ENCODE measurements around the gene GPS1.

The GPS1 gene

GRCh38 chr17:82029391-82029790 is 22.3 kb upstream of the GPS1 start:
- DNase-seq: no peak

GRCh38 chr17:82029990-82030469 is 21.7 kb upstream of the GPS1 start:
- no peak for DNase-seq

GRCh38 chr17:82030470-82031302 is 21.0 kb upstream of the GPS1 start:
- DNase-seq: peak; percentile 70 to 79

- DNase-seq: peak in 1 of 2 experiments; percentile 56
Measured at GRCh38 chr17:82031303-82031884, 20.3 kb upstream of the GPS1 start, which contains the start of gene RAC3. Gene RAC3 (plus strand): TSS chr17:82031678. CDS start chr17:82031762, 84 bp downstream.

GRCh38 chr17:82031885-82032627 is 19.6 kb upstream of the GPS1 start:
- peak in 1 of 2 experiments; percentile 19 for DNase-seq

- DNase-seq: no peak
Measured at GRCh38 chr17:82033359-82034085, 18.2 kb upstream of the GPS1 start.

GRCh38 chr17:82034371-82035011 is 17.2 kb upstream of the GPS1 start:
- DNase-seq: no peak

- DNase-seq: no peak
Measured at GRCh38 chr17:82035488-82035887, 16.2 kb upstream of the GPS1 start.

- no peak for DNase-seq
Measured at GRCh38 chr17:82035956-82036633, 15.6 kb upstream of the GPS1 start.

- no peak for DNase-seq
Measured at GRCh38 chr17:82036634-82037091, 15.0 kb upstream of the GPS1 start.

GRCh38 chr17:82037092-82037888 is 14.4 kb upstream of the GPS1 start, which contains the start of gene DCXR:
Gene DCXR (minus strand): TSS chr17:82037697. CDS start chr17:82037682, 15 bp downstream.
- peak; percentile 97 to 98 for DNase-seq

GRCh38 chr17:82037889-82038195 is 13.9 kb upstream of the GPS1 start:
- no peak for DNase-seq

GRCh38 chr17:82038796-82039409 is 12.8 kb upstream of the GPS1 start:
- peak; percentile 25 to 55 for DNase-seq

- no peak for DNase-seq
Measured at GRCh38 chr17:82039695-82040299, 11.9 kb upstream of the GPS1 start.

GRCh38 chr17:82041144-82041814 is 10.4 kb upstream of the GPS1 start:
- no peak for DNase-seq

- DNase-seq: no peak
Measured at GRCh38 chr17:82042649-82043048, 9.0 kb upstream of the GPS1 start.

GRCh38 chr17:82043507-82043906 is 8.2 kb upstream of the GPS1 start:
- DNase-seq: no peak

- no peak for DNase-seq
Measured at GRCh38 chr17:82045936-82046484, 5.7 kb upstream of the GPS1 start.

GRCh38 chr17:82046903-82047302 is 4.8 kb upstream of the GPS1 start:
- DNase-seq: no peak
